ENCODE results near the gene ANAPC2. TPM values are rescaled to one million over a fixed set of nuclear protein-coding genes. Genes with fewer than 3 reads are reported as not detected.

The ANAPC2 gene
- total and polyA plus RNA-seq, 2 of the 4 experiments (the other 2 are of a cell fraction) = 9.3 to 29.5 TPM

DNA sequence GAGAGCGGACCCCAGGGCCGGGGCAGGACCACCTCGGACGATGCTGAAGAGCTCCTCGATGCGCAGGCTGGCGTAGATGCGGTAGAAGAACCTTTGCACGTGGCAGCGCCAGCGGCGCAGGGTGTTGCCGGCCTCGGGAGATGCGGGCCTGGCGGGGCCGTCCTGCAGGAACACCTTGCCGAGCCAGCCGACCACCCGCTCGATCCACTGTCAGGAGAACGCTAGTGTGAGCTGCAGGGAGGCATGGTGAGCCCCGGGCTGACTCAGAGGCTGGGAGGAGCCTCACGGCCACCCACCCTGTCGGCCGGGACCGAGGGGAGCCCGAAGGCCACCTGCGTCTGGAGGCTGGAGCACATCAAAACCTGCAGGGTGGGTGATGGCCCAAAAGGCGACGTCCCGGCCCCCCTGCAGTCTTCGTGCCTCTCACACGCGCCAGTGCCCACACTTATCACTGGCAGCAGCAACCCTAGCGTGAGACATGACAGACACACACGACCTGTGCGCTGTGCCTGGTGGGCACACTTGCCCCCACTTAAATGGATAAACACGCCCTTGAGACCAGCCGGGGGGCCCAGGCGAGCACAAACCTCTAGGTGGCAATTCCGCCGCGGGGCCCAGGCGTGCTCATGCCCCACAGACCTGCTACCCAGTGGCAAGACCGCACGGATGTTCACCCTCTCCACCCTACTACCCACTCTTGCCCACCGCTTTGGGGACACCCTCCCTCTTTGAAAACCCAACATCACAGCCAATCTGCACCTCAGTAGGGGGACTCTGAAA is 3.3 kb downstream of the ANAPC2 start:
- Histone ChIP-seq H2BK20ac (ENCODE audit: low read depth, low read length) (no peak overlapping the region), H3K27me3 (ENCODE audit: control insufficient read depth, insufficient read depth, low read length) (no peaks in the 10 kb centered on the region), H3K9ac (ENCODE audit: low read depth, low read length) (no peak overlapping the region), H2AFZ (replicated peaks; ENCODE audit: low read length, poor library complexity) (no peak overlapping the region), H3K23ac (ENCODE audit: low read depth, low read length) (no peak overlapping the region), H4K5ac (ENCODE audit: low read depth, low read length) (no peak overlapping the region), H3K36me3 (ENCODE audit: control insufficient read depth, insufficient read depth, low read length) (peaks cover 59% of the 10 kb centered on the region), H3K9me3 (ENCODE audit: control insufficient read depth, insufficient read depth, low read length) (no peaks in the 10 kb centered on the region), H3K4me3 (ENCODE audit: insufficient read depth, low read depth, low read length) (no peak overlapping the region), H2BK5ac (ENCODE audit: low read depth, low read length, poor library complexity, severe bottlenecking) (no peak overlapping the region), H3K4ac (ENCODE audit: low read depth, low read length) (no peak overlapping the region), H3K56ac (ENCODE audit: extremely low read depth, insufficient read depth, low read length) (no peak overlapping the region), H3K4me1 (ENCODE audit: control insufficient read depth, insufficient read depth, low read length) (peaks cover 15% of the 10 kb centered on the region), H3K4me2 (ENCODE audit: low read depth, low read length) (no peak overlapping the region), H2BK15ac (ENCODE audit: low read depth, low read length) (no peak overlapping the region), H2AK9ac (replicated peaks; ENCODE audit: low read depth, low read length, poor library complexity) (no peak overlapping the region), H4K8ac (ENCODE audit: low read depth in 2 of 2, low read length in 2 of 2) (no peak overlapping the region), H3K27ac (ENCODE audit: insufficient read depth, low read length) (no peak overlapping the region), H3K79me1 (ENCODE audit: low read depth in 1 of 2, low read length in 2 of 2) (peaks cover 0 to 39% of the 10 kb centered on the region in 2 experiments), H3K9me1 (ENCODE audit: insufficient read depth, low read length) (no peaks in the 10 kb centered on the region), H4K20me1 (ENCODE audit: insufficient read depth, low read length) (peaks cover 16% of the 10 kb centered on the region; the same call in 1 of the 2 replicates), H2AK5ac (ENCODE audit: low read depth, low read length) (no peak overlapping the region), H3K18ac (ENCODE audit: low read depth, low read length) (no peak overlapping the region), H2BK120ac (ENCODE audit: low read depth, low read length) (no peak overlapping the region), H4K91ac (ENCODE audit: insufficient read depth, low read depth, low read length) (no peak overlapping the region), H3K14ac (replicated peaks; ENCODE audit: low read depth, low read length) (no peak overlapping the region)
- DNase-seq (no peak), ATAC-seq (ENCODE audit: low read depth) (no peak)
- CTCF ChIA-PET = no interaction called here
- 95% methylated on average over 29 of the region's 48 CpGs; no CpG with 5 or more reads in 1 of the 2 experiments for WGBS, 2 experiments (ENCODE audit: extremely low coverage in 2 of 2, insufficient read length in 1 of 2)
- intact Hi-C loops (cut with micrococcal nuclease) = no loop called here
- in situ Hi-C loops (cut with MboI; ENCODE audit: low sequenced_read_pairs) = no loop called here
- TF ChIP-seq CEBPB (IDR thresholded peaks at IDR 0.05; ENCODE audit: low read depth, low read length) (no peak), USF2 (IDR thresholded peaks at IDR 0.05; ENCODE audit: low read depth, low read length) (no peak), MAZ (IDR thresholded peaks at IDR 0.05; ENCODE audit: borderline replicate concordance, low read depth, low read length) (no peak), CHD1 (IDR thresholded peaks at IDR 0.05; ENCODE audit: low read depth, low read length) (no peak), SMC3 (IDR thresholded peaks at IDR 0.05; ENCODE audit: low read depth, low read length) (no peak), MAFK (IDR thresholded peaks at IDR 0.05; ENCODE audit: low read depth, low read length) (no peak), RFX5 (IDR thresholded peaks at IDR 0.05; ENCODE audit: low read depth, low read length) (no peak), POLR2A (IDR thresholded peaks at IDR 0.05; ENCODE audit: low read depth, low read length) (no peak), MXI1 (IDR thresholded peaks at IDR 0.05; ENCODE audit: borderline replicate concordance, low read depth, low read length) (no peak), NFE2L2 (IDR thresholded peaks at IDR 0.05; ENCODE audit: low read depth, low read length) (no peak), RCOR1 (IDR thresholded peaks at IDR 0.05; ENCODE audit: insufficient replicate concordance, low read length) (no peak), FOS (IDR thresholded peaks at IDR 0.05; ENCODE audit: low read depth, low read length) (no peak), RAD21 (IDR thresholded peaks at IDR 0.05; ENCODE audit: low read length) (no peak)
- TF ChIP-seq, protein P1, sequence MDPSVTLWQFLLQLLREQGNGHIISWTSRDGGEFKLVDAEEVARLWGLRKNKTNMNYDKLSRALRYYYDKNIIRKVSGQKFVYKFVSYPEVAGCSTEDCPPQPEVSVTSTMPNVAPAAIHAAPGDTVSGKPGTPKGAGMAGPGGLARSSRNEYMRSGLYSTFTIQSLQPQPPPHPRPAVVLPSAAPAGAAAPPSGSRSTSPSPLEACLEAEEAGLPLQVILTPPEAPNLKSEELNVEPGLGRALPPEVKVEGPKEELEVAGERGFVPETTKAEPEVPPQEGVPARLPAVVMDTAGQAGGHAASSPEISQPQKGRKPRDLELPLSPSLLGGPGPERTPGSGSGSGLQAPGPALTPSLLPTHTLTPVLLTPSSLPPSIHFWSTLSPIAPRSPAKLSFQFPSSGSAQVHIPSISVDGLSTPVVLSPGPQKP (IDR thresholded peaks at IDR 0.05; ENCODE audit: borderline replicate concordance, low read depth, low read length) = no peak
- TF ChIP-seq, protein P2, sequence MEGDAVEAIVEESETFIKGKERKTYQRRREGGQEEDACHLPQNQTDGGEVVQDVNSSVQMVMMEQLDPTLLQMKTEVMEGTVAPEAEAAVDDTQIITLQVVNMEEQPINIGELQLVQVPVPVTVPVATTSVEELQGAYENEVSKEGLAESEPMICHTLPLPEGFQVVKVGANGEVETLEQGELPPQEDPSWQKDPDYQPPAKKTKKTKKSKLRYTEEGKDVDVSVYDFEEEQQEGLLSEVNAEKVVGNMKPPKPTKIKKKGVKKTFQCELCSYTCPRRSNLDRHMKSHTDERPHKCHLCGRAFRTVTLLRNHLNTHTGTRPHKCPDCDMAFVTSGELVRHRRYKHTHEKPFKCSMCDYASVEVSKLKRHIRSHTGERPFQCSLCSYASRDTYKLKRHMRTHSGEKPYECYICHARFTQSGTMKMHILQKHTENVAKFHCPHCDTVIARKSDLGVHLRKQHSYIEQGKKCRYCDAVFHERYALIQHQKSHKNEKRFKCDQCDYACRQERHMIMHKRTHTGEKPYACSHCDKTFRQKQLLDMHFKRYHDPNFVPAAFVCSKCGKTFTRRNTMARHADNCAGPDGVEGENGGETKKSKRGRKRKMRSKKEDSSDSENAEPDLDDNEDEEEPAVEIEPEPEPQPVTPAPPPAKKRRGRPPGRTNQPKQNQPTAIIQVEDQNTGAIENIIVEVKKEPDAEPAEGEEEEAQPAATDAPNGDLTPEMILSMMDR (conservative IDR thresholded peaks at IDR 0.05; ENCODE audit: low read depth, low read length) = no peak
- no TSS peak for BruUV-seq (replicated peaks)
- dilution Hi-C loops (cut with HindIII; ENCODE audit: low sequenced_read_pairs, unreplicated experiment) = no loop called here
- POLR2A ChIA-PET (ENCODE audit: unreplicated experiment) = no interaction called here
